HepG2 (cell line): ENCODE data around the gene SLA2. TPM values are rescaled to one million over a fixed set of nuclear protein-coding genes. Genes with fewer than 3 reads are reported as not detected.

ENCODE experiments used
- CENPBD1 ChIP-seq: sonication (generic); formaldehyde crosslinking; IDR thresholded peaks from 2 replicates; pipeline ENCODE4 v1.8.0; 2022; ENCODE audit warnings: missing genetic modification reagents, low read depth, mild to moderate bottlenecking, borderline replicate concordance
- HMG20B ChIP-seq: conservative IDR thresholded peaks from 2 replicates; pipeline ENCODE4 v1.6.1; 2016; ENCODE audit warnings: missing genetic modification reagents, missing compliant biosample characterization
- HNF4A ChIP-seq: sonication (generic); formaldehyde crosslinking; IDR thresholded peaks from 2 replicates; pipeline ENCODE4 v1.4.0; 2020; ENCODE audit warnings: missing genetic modification reagents
- ISX ChIP-seq: sonication (generic); formaldehyde crosslinking; conservative IDR thresholded peaks from 2 replicates; pipeline ENCODE4 v1.5.0; 2020; ENCODE audit warnings: missing genetic modification reagents
- KDM5A ChIP-seq: fragments of 200-600 bp; sonication (generic); IDR thresholded peaks from 2 replicates; pipeline ENCODE4 v1.7.0; 2018; ENCODE audit warnings: antibody characterized with exemption, mild to moderate bottlenecking, low read length, borderline replicate concordance
- KMT2B ChIP-seq: IDR thresholded peaks from 2 replicates; pipeline ENCODE4 v1.6.1; 2016; ENCODE audit warnings: missing genetic modification reagents, missing compliant biosample characterization
- SOX13 ChIP-seq, 3 experiments: fragments of 450-650 bp in 1 of 3; sonication (generic) in 1 of 3; formaldehyde crosslinking in 1 of 3; IDR thresholded peaks in 2 of 3; conservative IDR thresholded peaks in 1 of 3; 2 replicates each; pipeline versions ENCODE4 v1.5.0 to v1.6.1; 2016 to 2020; ENCODE audit warnings: antibody characterized with exemption in 1 of 3, mild to moderate bottlenecking in 1 of 3, missing compliant biosample characterization in 1 of 3, missing genetic modification reagents in 1 of 3, moderate library complexity in 1 of 3
- ZNF160 ChIP-seq: sonication (generic); formaldehyde crosslinking; IDR thresholded peaks from 2 replicates; pipeline ENCODE4 v1.8.0; 2022; ENCODE audit warnings: mild to moderate bottlenecking, inconsistent platforms, missing genetic modification reagents
- ZNF18 ChIP-seq: sonication (generic); formaldehyde crosslinking; IDR thresholded peaks from 2 replicates; pipeline ENCODE4 v1.8.0; 2022; ENCODE audit warnings: mild to moderate bottlenecking, missing genetic modification reagents; ENCODE audit not compliant: insufficient replicate concordance
- ZNF205 ChIP-seq: IDR thresholded peaks from 2 replicates; pipeline ENCODE4 v1.6.1; 2018; ENCODE audit warnings: missing biosample characterization, missing genetic modification reagents
- ZNF232 ChIP-seq: sonication (generic); formaldehyde crosslinking; IDR thresholded peaks from 2 replicates; pipeline ENCODE4 v1.4.0; 2020; ENCODE audit warnings: missing genetic modification reagents, borderline replicate concordance
- ZNF263 ChIP-seq: sonication (generic); formaldehyde crosslinking; IDR thresholded peaks from 2 replicates; pipeline ENCODE4 v1.4.0; 2020; ENCODE audit warnings: missing genetic modification reagents
- ZNF441 ChIP-seq: sonication (generic); formaldehyde crosslinking; IDR thresholded peaks from 2 replicates; pipeline ENCODE4 v1.7.0; 2021; ENCODE audit warnings: missing genetic modification reagents, borderline replicate concordance
- ZNF513 ChIP-seq: sonication (generic); formaldehyde crosslinking; conservative IDR thresholded peaks from 2 replicates; pipeline ENCODE4 v1.5.0; 2020; ENCODE audit warnings: missing genetic modification reagents
- ZNF597 ChIP-seq: sonication (generic); formaldehyde crosslinking; IDR thresholded peaks from 2 replicates; pipeline ENCODE4 v1.5.0; 2020; ENCODE audit warnings: missing genetic modification reagents
- polyA plus RNA-seq, 8 experiments: library from polyadenylated mRNA; depleted of rRNA in 3 of 8; stranded (reverse) in 7 of 8; unstranded in 1 of 8; fragments of >200 nt; fragmentation: Illumina TruSeq in 4 of 8; extraction: Trizol in 4 of 8; gene quantifications; 2 replicates each; pipeline versions ENCODE4 v1.2.1 to v1.2.3, GENCODE V29; 2011 to 2016; ENCODE audit warnings: low read depth in 4 of 8, missing spikeins in 1 of 8, mixed read lengths in 1 of 8; ENCODE audit not compliant: insufficient read depth in 1 of 8
- total RNA-seq, 5 experiments: library from RNA; depleted of rRNA; stranded (reverse); fragments of >200 nt; fragmentation: Illumina TruSeq; extraction: Trizol; gene quantifications; 2 replicates each; pipeline ENCODE4 v1.2.3, GENCODE V29; 2016; ENCODE audit warnings: low read depth in 1 of 5
- TF ChIP-seq, protein P1 (sequence below): sonication (generic); formaldehyde crosslinking; IDR thresholded peaks from 2 replicates; pipeline ENCODE4 v1.4.0; 2020; ENCODE audit warnings: missing genetic modification reagents, borderline replicate concordance
- TF ChIP-seq, protein P2 (sequence below): IDR thresholded peaks from 2 replicates; pipeline ENCODE4 v1.6.1; 2016

SLA2 gene
- total and polyA plus RNA-seq, 2 of the 13 experiments (the other 11 are each of a cell fraction or from before 2014, with no cell fraction given), result 1.6 to 3.6 TPM

DNA sequence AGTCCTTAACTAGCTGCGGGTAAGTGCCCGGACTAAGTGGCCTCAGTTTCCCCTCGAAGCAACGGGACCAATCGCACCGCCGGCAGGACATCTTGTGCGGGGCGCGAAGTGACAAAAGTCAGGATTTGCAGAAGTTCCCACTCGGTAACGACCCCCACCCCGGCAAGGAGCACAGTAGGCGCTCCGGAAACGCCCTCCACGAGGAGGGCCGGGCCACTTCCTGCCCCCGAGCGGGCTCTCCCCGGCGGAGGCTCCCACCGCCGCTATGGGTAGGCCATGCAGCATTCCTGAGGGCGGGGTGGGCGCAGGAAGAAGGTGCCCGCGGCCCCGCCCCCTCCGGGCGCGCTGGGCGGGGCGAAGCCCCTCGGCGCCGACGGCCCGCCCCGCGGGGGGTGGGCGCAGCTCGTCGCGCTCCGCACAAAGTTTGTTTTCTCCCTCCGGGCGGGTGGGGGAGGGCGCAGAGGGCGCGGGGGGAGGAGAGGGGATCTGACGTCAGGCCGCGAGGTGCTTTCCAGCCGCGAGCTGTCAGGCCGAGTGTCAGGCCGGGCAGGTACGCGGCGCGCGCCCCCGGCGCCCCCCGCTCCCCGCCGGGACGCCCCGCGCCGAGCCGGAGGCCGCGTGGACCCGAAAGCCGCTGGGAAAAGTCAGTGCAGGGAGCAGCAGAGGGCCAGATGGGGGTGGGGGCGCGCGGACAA, 72.7 kb downstream of the SLA2 start, which contains the start of gene TGIF2 (continued):
- TF ChIP-seq, protein P1, sequence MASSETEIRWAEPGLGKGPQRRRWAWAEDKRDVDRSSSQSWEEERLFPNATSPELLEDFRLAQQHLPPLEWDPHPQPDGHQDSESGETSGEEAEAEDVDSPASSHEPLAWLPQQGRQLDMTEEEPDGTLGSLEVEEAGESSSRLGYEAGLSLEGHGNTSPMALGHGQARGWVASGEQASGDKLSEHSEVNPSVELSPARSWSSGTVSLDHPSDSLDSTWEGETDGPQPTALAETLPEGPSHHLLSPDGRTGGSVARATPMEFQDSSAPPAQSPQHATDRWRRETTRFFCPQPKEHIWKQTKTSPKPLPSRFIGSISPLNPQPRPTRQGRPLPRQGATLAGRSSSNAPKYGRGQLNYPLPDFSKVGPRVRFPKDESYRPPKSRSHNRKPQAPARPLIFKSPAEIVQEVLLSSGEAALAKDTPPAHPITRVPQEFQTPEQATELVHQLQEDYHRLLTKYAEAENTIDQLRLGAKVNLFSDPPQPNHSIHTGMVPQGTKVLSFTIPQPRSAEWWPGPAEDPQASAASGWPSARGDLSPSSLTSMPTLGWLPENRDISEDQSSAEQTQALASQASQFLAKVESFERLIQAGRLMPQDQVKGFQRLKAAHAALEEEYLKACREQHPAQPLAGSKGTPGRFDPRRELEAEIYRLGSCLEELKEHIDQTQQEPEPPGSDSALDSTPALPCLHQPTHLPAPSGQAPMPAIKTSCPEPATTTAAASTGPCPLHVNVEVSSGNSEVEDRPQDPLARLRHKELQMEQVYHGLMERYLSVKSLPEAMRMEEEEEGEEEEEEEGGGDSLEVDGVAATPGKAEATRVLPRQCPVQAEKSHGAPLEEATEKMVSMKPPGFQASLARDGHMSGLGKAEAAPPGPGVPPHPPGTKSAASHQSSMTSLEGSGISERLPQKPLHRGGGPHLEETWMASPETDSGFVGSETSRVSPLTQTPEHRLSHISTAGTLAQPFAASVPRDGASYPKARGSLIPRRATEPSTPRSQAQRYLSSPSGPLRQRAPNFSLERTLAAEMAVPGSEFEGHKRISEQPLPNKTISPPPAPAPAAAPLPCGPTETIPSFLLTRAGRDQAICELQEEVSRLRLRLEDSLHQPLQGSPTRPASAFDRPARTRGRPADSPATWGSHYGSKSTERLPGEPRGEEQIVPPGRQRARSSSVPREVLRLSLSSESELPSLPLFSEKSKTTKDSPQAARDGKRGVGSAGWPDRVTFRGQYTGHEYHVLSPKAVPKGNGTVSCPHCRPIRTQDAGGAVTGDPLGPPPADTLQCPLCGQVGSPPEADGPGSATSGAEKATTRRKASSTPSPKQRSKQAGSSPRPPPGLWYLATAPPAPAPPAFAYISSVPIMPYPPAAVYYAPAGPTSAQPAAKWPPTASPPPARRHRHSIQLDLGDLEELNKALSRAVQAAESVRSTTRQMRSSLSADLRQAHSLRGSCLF (CRISPR knock-in tag), result no peak
- peak; percentile 34; the same call in 1 of the 2 replicates for TF ChIP-seq HMG20B (CRISPR knock-in tag)
- TF ChIP-seq ZNF513 (CRISPR knock-in tag), result no peak
- TF ChIP-seq SOX13 (IDR thresholded peaks at IDR 0.05), result no peak; the same call in 1 of the 2 replicates
- TF ChIP-seq SOX13 (CRISPR knock-in tag; conservative IDR thresholded peaks at IDR 0.05 in 1 of 2, IDR thresholded peaks at IDR 0.05 in 1 of 2), result peak in 1 of 2 experiments; percentile 55; a peak in 1 of 4 replicates
- peak; percentile 84 for TF ChIP-seq ZNF160 (CRISPR knock-in tag)
- no peak for TF ChIP-seq ZNF597 (CRISPR knock-in tag)
- TF ChIP-seq ISX (CRISPR knock-in tag), result no peak
- TF ChIP-seq ZNF205 (CRISPR knock-in tag), result peak; percentile 49; the same call in 1 of the 2 replicates
- peak; percentile 73 for TF ChIP-seq ZNF263
- TF ChIP-seq ZNF232 (CRISPR knock-in tag), result peak; percentile 88; the same call in 1 of the 2 replicates
- TF ChIP-seq KDM5A, result no peak; the same call in 1 of the 2 replicates
- TF ChIP-seq, protein P2, sequence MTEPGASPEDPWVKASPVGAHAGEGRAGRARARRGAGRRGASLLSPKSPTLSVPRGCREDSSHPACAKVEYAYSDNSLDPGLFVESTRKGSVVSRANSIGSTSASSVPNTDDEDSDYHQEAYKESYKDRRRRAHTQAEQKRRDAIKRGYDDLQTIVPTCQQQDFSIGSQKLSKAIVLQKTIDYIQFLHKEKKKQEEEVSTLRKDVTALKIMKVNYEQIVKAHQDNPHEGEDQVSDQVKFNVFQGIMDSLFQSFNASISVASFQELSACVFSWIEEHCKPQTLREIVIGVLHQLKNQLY (CRISPR knock-in tag), result peak; percentile 60; the same call in 1 of the 2 replicates
- TF ChIP-seq ZNF441 (CRISPR knock-in tag), result peak; percentile 80; the same call in 1 of the 2 replicates
- TF ChIP-seq HNF4A, result no peak
- TF ChIP-seq ZNF18 (CRISPR knock-in tag), result no peak
- TF ChIP-seq CENPBD1, result no peak
- TF ChIP-seq KMT2B (CRISPR knock-in tag), result peak; percentile 81
